Pulmonary artery endothelial cell (primary cell): Measurements from ENCODE around the gene SLC9A5. TPM values are rescaled to one million over a fixed set of nuclear protein-coding genes. Genes with fewer than 3 reads are reported as not detected.

Source experiments
- DNase-seq: peaks from one replicate; pipeline ENCODE4 v3.0.0-alpha.2; 2011; ENCODE audit warnings: low read depth, low spot score
- total RNA-seq: library from RNA; depleted of rRNA; stranded (reverse); fragments of >200 nt; gene quantifications from 2 replicates; pipeline ENCODE4 v1.2.3, GENCODE V29; 2014

The SLC9A5 gene
- 0.99 and 1.3 TPM in 2 replicates for total RNA-seq

DNA sequence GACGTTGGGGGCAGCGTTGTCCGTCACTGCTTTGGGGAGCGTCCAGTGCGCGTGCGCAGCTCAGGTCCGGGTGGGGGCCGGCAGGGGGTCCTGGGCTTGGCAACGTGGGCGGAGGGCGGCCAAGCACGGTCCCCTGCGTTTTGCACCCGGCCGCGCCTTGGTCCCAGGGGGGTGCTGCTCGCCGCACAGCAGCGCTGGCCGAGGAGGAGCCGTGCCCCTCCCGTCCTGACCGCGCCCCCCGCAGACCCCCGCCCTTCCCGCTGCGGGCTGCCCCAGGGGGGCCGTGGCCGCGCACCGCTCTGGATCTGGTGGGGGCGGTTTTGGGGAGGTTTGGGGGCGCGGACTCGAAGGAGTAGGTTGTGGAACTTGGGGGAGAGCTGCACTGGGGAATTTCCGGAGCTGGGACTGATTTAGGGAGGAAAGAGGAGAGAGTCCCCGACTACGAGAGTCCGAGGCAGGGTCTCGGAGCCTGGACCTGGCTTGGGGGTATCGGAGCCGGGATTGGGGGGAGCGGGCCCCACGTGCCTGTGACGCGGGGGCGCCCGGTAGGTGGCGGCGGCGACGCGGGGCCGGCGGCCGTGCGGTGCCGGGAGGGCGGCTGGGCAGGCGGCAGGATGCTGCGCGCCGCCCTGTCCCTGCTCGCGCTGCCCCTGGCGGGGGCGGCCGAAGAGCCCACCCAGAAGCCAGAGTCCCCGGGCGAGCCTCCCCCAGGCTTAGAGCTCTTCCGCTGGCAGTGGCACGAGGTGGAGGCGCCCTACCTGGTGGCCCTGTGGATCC, at the start of gene SLC9A5:
SLC9A5 (plus strand) TSS at position 579 of the 777 bp plus-strand sequence; CDS start at position 615, 36 bp downstream.
- DNase-seq, result no peak

- DNase-seq, result no peak
These were observed 49.6 kb upstream of the SLC9A5 start, which contains the start of gene ELMO3 for GRCh38 chr16:67199011-67199807. Gene ELMO3, plus strand, starts transcription at chr16:67199131. Its CDS starts 196 bp downstream, at chr16:67199327.

DNA sequence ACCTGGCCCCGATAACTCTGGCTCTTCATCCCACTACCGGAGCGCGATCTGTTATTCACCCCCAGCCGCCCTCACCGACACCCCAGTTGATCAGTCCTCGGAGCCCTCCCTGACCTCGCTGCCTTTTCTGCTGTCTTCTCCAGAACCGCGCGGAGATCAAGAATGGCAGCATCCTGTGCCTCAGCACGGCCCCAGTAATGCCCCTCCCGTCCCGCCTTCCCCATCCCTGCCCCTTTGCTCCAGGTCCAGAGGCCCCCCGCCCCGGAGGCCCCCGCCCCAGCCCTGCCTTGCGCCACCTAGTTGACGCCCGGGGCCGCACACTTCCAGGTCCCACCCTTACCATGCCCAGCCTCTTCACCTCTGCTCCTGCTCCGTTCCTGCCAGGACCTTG, 49.0 kb upstream of the SLC9A5 start:
- no peak for DNase-seq

DNA sequence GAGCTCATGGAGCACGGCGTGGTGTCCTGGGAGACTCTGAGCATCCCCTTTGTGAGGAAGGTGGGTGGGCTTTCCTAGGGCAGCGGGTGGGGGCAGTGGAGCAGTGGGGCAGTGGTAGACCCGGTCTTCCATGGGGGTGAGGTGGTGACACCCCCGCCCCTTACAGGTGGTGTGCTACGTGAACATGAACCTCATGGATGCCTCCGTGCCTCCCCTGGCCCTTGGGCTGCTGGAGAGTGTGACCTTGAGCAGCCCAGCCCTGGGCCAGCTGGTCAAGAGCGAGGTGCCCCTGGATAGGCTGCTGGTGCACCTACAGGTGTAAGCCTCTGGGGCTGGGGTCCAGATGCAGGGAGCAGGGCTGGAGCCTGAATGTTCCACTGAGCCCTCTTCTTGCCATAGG, 48.3 kb upstream of the SLC9A5 start:
- DNase-seq, result no peak

DNA sequence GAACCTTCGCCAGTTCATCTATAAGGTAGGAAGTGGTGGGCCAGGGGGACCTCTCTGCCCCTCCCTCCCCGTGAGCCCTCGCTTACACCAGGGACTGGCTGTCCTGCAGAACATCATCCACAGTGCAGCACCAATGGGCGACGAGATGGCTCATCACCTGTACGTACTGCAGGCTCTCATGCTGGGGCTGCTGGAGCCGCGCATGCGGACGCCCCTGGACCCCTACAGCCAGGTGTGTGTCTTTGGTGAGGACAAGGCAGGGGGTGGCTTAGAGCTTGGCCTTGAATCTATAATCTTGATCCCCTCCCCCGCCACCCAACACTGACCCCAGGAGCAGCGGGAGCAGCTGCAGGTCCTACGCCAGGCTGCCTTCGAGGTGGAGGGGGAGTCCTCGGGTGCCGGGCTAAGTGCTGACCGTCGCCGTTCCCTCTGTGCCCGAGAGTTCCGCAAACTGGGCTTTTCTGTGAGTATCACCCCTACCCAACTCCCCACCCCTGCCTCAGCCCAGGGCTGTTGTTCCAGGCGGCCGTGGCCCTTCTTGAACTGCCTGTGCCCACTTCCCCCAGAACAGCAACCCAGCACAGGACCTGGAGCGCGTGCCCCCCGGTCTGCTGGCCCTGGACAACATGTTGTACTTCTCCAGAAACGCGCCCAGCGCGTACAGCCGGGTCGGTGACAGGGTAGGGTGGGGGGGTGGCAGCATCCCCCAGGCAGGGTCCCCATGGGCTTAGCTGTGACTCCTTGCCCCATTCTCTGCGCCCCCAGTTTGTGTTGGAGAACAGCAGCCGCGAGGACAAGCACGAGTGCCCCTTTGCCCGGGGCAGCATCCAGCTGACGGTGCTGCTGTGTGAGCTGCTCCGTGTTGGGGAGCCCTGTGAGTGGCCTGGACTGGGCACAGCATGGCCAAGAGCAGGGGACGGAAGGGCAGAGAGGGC, 47.1 kb upstream of the SLC9A5 start:
- DNase-seq, result no peak

DNA sequence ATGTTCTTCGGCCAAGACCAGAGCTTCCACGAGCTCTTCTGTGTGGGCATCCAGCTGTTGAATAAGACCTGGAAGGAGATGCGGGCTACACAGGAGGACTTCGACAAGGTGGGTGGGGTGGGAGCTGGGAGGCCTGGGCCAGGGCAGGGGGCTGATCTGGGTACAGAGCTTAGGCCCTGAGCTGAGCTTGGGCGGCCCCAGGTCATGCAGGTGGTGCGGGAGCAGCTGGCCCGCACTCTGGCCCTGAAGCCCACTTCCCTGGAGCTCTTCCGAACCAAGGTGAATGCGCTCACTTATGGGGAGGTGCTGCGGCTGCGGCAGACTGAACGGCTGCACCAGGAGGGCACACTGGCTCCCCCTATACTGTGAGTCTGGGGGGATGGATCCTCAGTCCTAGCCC, 46.4 kb upstream of the SLC9A5 start:
- no peak for DNase-seq

GRCh38 chr16:67202956-67203493, 45.8 kb upstream of the SLC9A5 start:
- DNase-seq, result no peak

GRCh38 chr16:67204076-67204475, 44.7 kb upstream of the SLC9A5 start:
- DNase-seq, result no peak

- no peak for DNase-seq
These were observed 42.5 kb upstream of the SLC9A5 start for GRCh38 chr16:67206129-67206837.

DNA sequence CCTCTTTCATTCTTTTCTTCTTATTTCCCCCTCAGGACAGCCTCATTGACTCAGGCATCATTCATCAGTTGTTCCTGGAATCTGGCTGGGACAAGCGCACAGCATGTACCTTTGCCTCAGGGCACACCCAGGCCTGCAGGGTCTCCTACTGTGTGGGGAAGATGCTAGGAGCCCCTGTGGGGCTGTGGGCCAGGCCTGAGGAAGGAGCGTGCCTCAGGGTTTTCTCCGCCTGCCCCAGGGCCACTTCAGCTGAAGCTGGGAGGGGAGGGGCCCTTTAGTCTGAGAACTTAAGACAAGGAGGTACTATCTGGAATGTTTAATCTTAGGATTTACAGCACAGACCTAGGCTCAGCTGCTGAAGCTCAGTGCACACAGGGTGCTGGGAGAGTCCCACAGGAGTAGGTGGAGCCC, 41.9 kb upstream of the SLC9A5 start:
- DNase-seq, result no peak

GRCh38 chr16:67207249-67208091, 41.3 kb upstream of the SLC9A5 start:
- DNase-seq, result no peak

DNA sequence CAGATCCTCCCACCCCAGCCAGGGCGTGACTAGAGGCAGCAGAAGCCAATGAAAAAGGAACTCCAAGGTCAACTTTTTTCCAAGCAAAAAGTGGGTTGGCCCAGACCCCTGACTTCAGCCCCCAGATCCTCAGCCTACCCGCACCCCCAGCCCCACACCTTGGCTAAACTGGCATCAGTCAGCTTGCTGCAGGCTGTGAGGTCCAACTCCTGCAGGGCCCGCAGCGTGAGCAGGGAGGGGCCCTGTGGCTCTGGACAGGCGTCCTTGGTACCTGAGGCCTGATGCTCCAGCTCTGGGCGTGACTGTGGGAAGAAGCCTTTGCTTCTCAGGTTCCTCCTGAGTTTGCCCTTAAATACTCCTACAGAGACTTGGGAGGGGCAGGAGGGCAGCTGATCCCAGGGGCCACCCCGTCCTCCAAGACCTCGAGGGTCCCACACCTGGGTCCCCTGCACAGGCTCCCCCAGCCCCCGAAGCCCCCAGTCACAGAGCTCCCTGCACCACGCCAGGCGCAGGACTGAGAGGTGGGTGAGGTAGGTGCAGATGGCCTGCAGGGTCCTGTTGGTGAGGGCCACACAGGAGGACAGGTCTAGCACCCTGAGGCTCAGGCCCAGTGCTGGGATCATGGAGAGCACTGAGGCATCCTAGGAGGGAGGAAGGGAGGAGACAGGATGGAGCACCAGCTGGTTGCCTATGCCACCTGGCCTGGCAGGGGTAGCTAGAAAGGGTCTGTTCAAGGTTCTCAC, 40.5 kb upstream of the SLC9A5 start:
- no peak for DNase-seq

DNA sequence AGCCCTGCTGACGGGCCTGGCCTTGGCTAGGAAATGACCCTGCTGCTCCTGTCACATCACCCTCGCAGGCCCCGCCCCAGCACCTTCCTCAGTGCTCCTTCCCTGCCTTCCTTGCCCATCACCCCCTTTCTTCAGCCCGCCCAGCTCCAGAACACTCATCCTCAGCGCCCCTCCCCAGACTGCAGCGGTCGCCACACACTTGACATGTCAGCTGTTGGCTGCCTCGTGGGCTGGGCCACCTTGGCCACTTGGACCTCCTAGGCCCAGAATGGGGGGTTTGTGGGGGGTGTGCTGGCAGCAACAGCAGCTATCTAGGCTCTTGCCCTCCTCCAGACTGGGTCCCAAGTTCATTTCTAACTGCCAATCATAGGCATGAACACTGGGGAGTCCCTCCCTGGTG, 39.2 kb upstream of the SLC9A5 start:
- no peak for DNase-seq

GRCh38 chr16:67210069-67210937, 38.5 kb upstream of the SLC9A5 start:
- no peak for DNase-seq

DNA sequence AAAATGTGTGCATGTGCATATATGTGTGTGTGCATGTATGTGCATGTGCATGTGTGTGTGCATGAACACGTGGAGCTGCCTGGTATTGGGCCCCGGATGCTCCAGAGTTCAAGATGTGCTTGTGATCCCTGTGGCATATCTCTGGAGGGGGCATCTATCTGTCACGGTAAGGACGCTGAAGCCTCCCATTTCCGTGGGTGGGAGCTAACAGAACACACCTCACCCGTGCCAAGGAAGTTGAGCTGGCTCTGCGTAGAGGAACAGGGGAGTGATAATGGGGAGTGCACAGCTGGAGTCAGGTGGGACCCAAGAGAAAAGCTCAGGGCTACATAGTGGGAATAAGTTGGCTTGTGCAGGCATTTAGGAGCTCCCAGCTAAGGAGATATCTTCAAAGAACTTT, 37.1 kb upstream of the SLC9A5 start:
- no peak for DNase-seq

DNA sequence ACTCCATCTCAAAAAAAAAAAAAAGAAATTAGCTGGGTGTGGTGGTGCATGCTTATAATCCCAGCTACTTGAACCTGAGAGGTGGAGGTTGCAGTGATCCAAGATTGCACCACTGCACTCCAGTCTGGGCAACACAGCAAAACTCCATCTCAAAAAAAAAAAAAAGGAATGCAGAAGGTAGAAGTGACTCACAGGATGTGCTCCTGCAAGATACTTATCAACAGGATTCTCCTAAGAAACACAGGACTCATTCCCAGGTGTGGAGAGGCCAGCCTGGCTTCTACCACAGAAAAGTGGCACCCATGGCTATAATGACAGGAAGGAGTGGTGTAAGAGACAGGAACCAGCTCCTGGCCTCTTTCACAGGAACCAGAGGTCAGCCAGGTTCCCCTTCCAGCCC, 36.0 kb upstream of the SLC9A5 start:
- no peak for DNase-seq

GRCh38 chr16:67213197-67214019, 35.4 kb upstream of the SLC9A5 start:
- no peak for DNase-seq
